Skeletal muscle tissue (tissue), 4 donors: ENCODE results near the gene HDAC10. TPM values are rescaled to one million over a fixed set of nuclear protein-coding genes. Genes with fewer than 3 reads are reported as not detected.

Source experiments
- H3K27ac ChIP-seq: one replicate; pipeline ENCODE4 v1.7.0; 2013; ENCODE audit warnings: mild to moderate bottlenecking, low read depth, low read length, inconsistent platforms
- H3K27me3 ChIP-seq, 3 donors: one replicate each; pipeline ENCODE4 v1.7.0; 2013; ENCODE audit warnings: low read length in 3 of 3; ENCODE audit not compliant: control insufficient read depth in 3 of 3, insufficient read depth in 3 of 3
- H3K36me3 ChIP-seq, 3 donors: one replicate each; pipeline ENCODE4 v1.7.0; 2013; ENCODE audit warnings: low read length in 3 of 3; ENCODE audit not compliant: control insufficient read depth in 3 of 3, insufficient read depth in 3 of 3
- H3K4me1 ChIP-seq, 3 donors: one replicate each; pipeline ENCODE4 v1.7.0; 2013; ENCODE audit warnings: low read length in 3 of 3, mild to moderate bottlenecking in 3 of 3; ENCODE audit not compliant: control insufficient read depth in 3 of 3, insufficient read depth in 3 of 3
- H3K4me3 ChIP-seq, 3 donors: one replicate each; pipeline ENCODE4 v1.7.0; 2013; ENCODE audit warnings: low read length in 3 of 3
- H3K9ac ChIP-seq, 3 donors: one replicate each; pipeline ENCODE4 v1.7.0; 2013; ENCODE audit warnings: low read length in 3 of 3, mild to moderate bottlenecking in 3 of 3, moderate library complexity in 2 of 3, low read depth in 1 of 3
- H3K9me3 ChIP-seq, 3 donors: one replicate each; pipeline ENCODE4 v1.7.0; 2013; ENCODE audit warnings: low read length in 3 of 3; ENCODE audit not compliant: control insufficient read depth in 3 of 3
- total RNA-seq: library from RNA; depleted of rRNA; stranded (reverse); fragments of >200 nt; gene quantifications from one replicate; pipeline ENCODE4 v1.2.3, GENCODE V29; 2014
- donor health status: Osteomylitis.

Gene HDAC10
- total RNA-seq, 1 donor from 2014 or later = 8.9 TPM

GRCh38 chr22:50204571-50204970, 46.5 kb downstream of the HDAC10 start:
- H3K9me3 ChIP-seq = no peaks in the 10 kb centered on the region
- peaks cover 20 to 31% (median 22%) of the 10 kb centered on the region in 3 donors for H3K36me3 ChIP-seq
- H3K27me3 ChIP-seq = no peaks in the 10 kb centered on the region
- H3K9ac ChIP-seq = no peak overlapping the region
- H3K4me1 ChIP-seq = peaks cover 34 to 50% (median 49%) of the 10 kb centered on the region in 3 donors
- H3K4me3 ChIP-seq = no peak overlapping the region
- no peak overlapping the region for H3K27ac ChIP-seq

GRCh38 chr22:50203288-50203687, 47.8 kb downstream of the HDAC10 start:
- Histone ChIP-seq H3K9me3 (no peaks in the 10 kb centered on the region), H3K27ac (no peak overlapping the region), H3K27me3 (no peaks in the 10 kb centered on the region), H3K9ac (no peak overlapping the region), H3K4me1 (peaks cover 36 to 50% (median 44%) of the 10 kb centered on the region in 3 donors), H3K4me3 (no peak overlapping the region), H3K36me3 (peaks cover 15 to 24% (median 18%) of the 10 kb centered on the region in 3 donors)

GRCh38 chr22:50202130-50202666, 48.9 kb downstream of the HDAC10 start:
- Histone ChIP-seq H3K4me1 (peaks cover 33 to 44% (median 36%) of the 10 kb centered on the region in 3 donors), H3K36me3 (peaks cover 12 to 20% (median 12%) of the 10 kb centered on the region in 3 donors), H3K27ac (no peak overlapping the region), H3K27me3 (no peaks in the 10 kb centered on the region), H3K9me3 (no peaks in the 10 kb centered on the region), H3K9ac (peak overlapping the region; percentile 72 to 85 (median 81)), H3K4me3 (peak overlapping the region; percentile 70 to 81 (median 77))

GRCh38 chr22:50201191-50202129, 49.6 kb downstream of the HDAC10 start:
- no peaks in the 10 kb centered on the region for H3K27me3 ChIP-seq
- peak overlapping the region; percentile 70 to 81 (median 77) for H3K4me3 ChIP-seq
- H3K9me3 ChIP-seq = no peaks in the 10 kb centered on the region
- H3K27ac ChIP-seq = no peak overlapping the region
- peak overlapping the region; percentile 72 to 85 (median 81) for H3K9ac ChIP-seq
- H3K36me3 ChIP-seq = peaks cover 12 to 15% (median 14%) of the 10 kb centered on the region in 3 donors
- peaks cover 28 to 37% (median 31%) of the 10 kb centered on the region in 3 donors for H3K4me1 ChIP-seq

- H3K27me3 ChIP-seq = no peaks in the 10 kb centered on the region
- peaks cover 5 to 12% (median 9%) of the 10 kb centered on the region in 3 donors for H3K36me3 ChIP-seq
- H3K4me3 ChIP-seq = peak within 1 kb of the TSS; percentile 70 to 81 (median 81)
- H3K4me1 ChIP-seq = peaks cover 19 to 29% (median 22%) of the 10 kb centered on the region in 3 donors
- peak within 1 kb of the TSS; percentile 72 to 85 (median 81) for H3K9ac ChIP-seq
- H3K27ac ChIP-seq = no peak within 1 kb of the TSS
- H3K9me3 ChIP-seq = no peaks in the 10 kb centered on the region
These were observed 50.4 kb downstream of the HDAC10 start, which contains the start of gene SELENOO for GRCh38 chr22:50200461-50201190. Gene SELENOO (plus strand): TSS chr22:50201011. CDS start chr22:50201037, 26 bp downstream.

GRCh38 chr22:50199829-50200460, 51.1 kb downstream of the HDAC10 start:
- H3K9me3 ChIP-seq = no peaks in the 10 kb centered on the region
- peaks cover 17 to 24% (median 18%) of the 10 kb centered on the region in 3 donors for H3K4me1 ChIP-seq
- peak overlapping the region in 2 of 3 donors; percentile 71 to 83 for H3K9ac ChIP-seq
- H3K4me3 ChIP-seq = peak overlapping the region; percentile 43 to 81 (median 81)
- H3K36me3 ChIP-seq = peaks cover 5 to 14% (median 12%) of the 10 kb centered on the region in 3 donors
- H3K27me3 ChIP-seq = no peaks in the 10 kb centered on the region
- no peak overlapping the region for H3K27ac ChIP-seq

GRCh38 chr22:50199251-50199721, 51.8 kb downstream of the HDAC10 start:
- H3K27me3 ChIP-seq = no peaks in the 10 kb centered on the region
- H3K4me1 ChIP-seq = peaks cover 17 to 20% (median 18%) of the 10 kb centered on the region in 3 donors
- no peak overlapping the region for H3K4me3 ChIP-seq
- H3K36me3 ChIP-seq = peaks cover 9 to 20% (median 19%) of the 10 kb centered on the region in 3 donors
- no peak overlapping the region for H3K9ac ChIP-seq
- H3K9me3 ChIP-seq = no peaks in the 10 kb centered on the region
- H3K27ac ChIP-seq = no peak overlapping the region

GRCh38 chr22:50198624-50199017, 52.4 kb downstream of the HDAC10 start:
- H3K9me3 ChIP-seq = no peaks in the 10 kb centered on the region
- peaks cover 17 to 20% (median 18%) of the 10 kb centered on the region in 3 donors for H3K4me1 ChIP-seq
- no peak overlapping the region for H3K4me3 ChIP-seq
- H3K36me3 ChIP-seq = peaks cover 11 to 25% (median 20%) of the 10 kb centered on the region in 3 donors
- H3K27ac ChIP-seq = no peak overlapping the region
- no peaks in the 10 kb centered on the region for H3K27me3 ChIP-seq
- no peak overlapping the region for H3K9ac ChIP-seq
